HG03469 (cell line): ENCODE data around the gene NOP16.
A peak's percentile ranks its signal among the peaks of the same experiment; 100 is the strongest.

Experiments
- ATAC-seq: cut with Tn5 transposase; IDR thresholded peaks from one replicate; pipeline ENCODE4 v1.9.1; 2021; ENCODE audit warnings: mild to moderate bottlenecking, moderate library complexity, moderate number of reproducible peaks; ENCODE audit not compliant: unreplicated experiment

Gene NOP16, protein sequence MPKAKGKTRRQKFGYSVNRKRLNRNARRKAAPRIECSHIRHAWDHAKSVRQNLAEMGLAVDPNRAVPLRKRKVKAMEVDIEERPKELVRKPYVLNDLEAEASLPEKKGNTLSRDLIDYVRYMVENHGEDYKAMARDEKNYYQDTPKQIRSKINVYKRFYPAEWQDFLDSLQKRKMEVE

DNA sequence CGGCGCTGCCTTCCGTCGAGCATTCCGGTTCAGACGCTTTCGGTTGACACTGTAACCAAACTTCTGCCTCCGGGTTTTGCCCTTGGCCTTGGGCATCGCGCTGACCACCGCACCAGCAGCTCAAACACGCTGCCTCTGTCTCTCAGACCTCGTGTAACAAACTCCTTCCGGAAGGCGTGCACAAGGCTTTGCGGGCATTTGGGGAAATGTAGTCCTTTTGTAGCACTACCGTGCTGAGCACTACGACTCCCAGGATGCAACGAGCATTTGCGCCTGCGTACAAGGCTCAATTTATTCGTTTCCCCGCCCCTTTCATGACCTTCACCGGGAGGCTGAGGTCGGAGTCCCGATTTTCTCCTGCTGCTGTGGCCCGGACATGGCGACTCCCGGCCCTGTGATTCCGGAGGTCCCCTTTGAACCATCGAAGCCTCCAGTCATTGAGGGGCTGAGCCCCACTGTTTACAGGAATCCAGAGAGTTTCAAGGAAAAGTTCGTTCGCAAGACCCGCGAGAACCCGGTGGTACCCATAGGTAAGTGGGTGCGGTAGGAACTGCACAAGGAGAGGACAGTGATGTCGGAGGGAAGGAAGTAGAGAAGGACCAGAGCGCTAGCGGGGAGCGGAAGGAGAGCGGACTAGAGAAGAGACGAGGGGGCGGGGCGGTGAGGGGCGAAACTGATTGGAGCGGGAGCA is at the start of gene NOP16, which contains the start of gene HIGD2A:
NOP16 (minus strand) TSS at position 155 of the 691 bp plus-strand sequence; CDS start at position 96, 59 bp downstream.
HIGD2A (plus strand) TSS at position 308 of the 691 bp plus-strand sequence; CDS start at position 377, 69 bp downstream.
- peak; percentile 72 for ATAC-seq

DNA sequence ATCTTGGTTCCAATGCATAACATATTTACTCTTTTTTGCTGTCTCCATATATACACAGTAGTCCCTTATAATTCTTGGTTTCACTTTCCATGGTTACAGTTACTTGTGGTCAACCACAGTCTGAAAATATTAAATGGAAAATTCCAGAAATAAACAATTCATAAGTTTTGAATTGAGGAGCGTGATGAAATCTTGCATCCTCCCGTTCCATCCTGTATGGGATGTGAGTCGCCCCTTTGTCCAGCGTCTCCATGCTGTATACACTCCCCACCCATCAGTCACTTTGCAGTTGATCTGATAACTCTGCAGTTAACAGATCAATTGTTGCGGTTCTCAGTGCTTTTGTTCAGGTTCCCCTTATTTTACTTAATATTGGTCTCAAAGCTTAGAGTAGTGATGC is 48.3 kb upstream of the NOP16 start:
- ATAC-seq: no peak

DNA sequence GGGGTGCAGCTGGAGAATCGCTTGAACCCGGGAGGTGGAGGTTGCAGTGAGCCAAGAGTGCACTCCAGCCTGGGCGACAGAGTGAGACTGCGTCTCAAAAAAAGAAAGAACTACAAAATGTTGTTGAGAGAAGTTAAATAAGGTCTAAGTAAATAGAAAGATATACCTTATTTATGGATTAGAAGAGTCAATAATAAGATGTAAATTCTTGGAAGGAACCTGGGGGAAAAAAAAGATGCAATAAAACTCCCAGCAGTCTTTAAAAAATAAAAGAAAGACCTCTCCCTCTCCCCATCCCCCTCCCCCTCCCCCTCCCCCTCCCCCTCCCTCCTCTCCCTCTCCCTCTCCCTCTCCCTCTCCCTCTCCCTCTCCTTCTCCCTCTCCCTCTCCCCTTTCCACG is 44.3 kb upstream of the NOP16 start:
- ATAC-seq: no peak

DNA sequence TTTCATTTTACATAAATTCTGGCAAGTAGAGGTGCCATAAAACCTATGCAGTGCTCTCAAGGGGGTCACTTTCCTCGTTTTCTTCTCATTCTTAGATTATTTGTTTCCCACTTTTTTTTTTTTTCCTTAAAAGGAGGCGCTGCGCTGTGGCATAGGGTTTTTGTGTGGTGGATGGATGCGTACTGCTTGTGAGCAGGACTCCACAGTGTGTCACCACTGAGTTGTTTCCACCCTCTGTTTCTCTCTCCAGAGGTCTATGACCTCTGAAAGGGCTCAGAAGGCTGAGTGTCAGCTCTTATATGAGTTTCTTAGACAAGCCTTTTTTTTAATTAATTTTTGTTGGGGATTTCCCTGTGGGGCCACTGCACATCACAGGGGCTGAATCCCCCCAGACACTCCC is 41.6 kb upstream of the NOP16 start:
- no peak for ATAC-seq

DNA sequence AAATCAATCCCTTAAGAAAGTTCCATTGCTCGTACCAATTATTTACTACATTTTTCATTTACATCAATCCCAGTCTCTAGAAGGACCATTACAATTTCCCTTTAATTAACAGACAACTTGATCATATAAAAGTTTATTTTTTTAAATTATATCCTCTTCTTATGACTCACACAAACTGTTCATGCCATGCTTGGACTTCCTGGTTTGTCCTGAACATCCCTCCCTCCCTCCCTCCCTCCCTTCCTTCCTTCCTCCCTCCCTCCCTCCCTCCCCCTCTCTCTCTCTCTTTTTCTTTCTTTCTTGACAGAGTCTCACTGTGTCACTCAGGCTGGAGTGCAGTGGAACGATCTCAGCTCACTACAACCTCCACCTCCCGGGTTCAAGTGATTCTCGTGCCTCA is 39.6 kb upstream of the NOP16 start:
- ATAC-seq: no peak

DNA sequence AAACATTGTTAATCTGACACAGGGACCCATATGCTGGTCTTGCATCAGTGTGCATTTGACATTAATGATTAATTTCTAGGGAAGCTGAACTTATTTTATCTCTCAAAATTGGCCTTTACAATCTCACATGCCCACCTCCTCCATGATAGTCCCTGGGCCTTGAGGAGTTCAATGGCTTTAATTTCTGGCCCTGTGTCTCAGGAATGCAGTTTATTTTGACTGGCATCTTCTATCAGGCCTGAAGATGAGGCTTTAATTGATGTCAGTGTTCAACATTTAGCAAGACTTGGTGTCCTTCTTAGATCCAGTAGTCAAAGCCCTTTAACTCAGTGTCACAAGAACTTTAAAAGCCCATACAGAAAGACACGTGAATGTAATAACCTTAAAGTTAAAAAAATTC is 38.5 kb upstream of the NOP16 start:
- no peak for ATAC-seq

DNA sequence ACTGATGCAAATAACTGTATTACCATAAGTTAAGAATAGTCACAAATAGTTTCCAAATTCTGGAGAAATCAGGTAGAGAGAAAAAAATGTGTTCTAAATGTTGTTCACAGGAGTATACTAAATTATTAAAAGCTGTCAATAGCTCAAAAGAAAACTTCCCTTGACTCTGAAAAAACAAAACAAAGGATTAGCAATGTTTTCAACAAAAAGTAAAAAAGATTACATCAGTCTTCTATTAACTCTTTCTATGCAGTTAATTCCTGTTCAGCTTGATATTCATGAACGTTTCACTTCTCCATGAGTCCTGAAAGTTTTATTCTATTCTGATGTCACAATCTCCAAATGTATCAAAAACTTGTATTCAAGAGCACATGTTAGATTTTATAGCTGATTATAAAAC is 37.4 kb upstream of the NOP16 start:
- no peak for ATAC-seq

DNA sequence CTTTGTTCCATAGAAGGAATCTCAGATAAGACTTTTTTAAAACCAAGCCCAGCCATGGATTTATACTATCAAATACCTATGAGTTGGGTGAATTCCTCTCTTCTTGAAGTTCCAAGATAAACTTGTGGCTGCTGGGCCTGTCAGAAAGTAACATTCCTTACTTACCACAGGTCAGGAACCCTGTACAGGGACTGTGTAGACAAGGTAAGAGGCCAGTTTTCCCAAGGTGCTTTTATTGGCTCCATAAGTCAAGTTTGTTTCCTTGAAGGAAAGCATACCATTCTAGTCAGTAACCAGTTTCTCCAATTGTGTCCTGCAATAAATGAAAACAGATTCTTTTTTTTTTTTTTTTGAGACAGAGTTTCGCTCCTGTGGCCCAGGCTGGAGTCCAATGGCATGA is 36.7 kb upstream of the NOP16 start:
- ATAC-seq: no peak

DNA sequence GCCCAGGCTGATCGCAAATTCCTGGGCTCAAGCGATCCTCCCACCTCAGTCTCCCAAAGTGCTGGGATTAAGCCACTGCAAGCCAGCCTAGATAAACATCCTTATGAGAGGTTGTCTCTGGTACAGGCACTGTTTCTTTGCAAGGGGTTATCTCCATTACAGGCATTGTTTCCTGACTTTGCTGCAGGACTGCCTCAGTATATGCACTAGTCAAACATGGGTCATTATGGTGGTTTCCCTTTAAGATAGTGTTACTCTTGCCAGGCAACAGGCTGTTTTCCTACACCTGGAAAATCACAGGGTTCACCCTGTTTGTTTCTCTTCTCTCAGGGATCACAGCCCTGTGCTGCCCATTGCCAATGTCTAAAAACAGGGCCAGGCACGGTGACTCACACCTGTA is 35.8 kb upstream of the NOP16 start:
- no peak for ATAC-seq

DNA sequence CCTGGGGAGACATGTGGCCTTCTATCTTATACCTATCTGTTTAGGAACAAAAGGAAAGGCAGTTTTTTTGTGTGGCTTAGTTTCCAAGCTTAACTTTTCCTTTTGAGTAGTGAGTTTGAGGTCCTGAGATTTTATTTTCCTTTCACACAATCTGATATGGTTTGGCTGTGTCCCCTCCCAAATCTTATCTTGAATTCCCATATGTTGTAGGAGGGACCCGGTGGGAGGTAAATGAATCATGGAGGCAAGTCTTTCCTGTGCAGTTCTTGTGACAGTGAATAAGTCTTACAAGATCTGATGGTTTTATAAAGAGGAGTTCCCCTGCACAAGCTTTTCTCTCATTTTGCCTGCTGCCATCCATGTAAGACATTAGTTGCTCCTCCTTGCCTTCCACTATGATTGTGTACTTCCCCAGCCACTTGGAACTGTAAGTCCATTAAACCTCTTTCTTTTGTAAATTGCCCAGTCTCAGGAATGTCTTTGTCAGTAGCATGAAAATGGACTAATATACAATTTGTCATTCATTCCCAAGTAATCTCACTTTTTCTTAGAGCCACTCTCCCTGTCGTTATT is 32.7 kb upstream of the NOP16 start:
- no peak for ATAC-seq

DNA sequence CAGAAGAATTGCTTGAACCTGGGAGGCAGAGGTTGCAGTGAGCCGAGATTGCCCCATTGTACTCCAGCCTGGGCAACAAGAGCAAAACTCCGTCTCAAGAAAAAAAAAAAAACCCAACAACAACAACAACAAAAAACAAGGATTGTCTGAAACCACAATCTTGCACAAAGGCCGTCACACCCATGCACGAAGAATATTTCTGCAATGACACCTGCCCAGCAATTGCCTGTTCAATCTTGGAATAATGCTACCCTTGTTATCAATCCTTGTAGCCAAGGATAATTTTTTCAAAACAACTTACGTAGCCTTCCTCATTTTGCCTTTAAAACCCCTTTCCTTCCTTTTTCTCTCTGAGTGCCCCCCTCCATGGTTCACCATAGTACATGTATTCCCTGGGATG is 31.7 kb upstream of the NOP16 start:
- no peak for ATAC-seq

DNA sequence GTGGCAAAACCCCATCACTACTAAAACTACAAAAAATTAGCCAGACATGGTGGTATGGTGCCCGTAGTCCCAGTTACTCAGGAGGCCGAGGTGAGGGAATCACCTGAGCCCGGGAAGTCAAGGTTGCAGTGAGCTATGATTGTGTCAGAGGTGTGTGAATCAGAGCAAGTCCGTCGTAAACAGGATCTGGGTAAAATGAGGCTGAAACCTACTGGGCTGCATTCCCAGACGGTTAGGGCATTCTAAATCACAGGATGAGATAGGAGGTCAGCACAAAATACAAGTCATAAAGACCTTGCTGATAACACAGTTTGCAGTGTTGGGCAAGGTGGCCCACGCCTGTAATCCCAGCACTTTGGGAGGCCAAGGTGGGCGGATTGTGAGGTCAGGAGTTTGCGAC is 29.9 kb upstream of the NOP16 start:
- ATAC-seq: no peak

DNA sequence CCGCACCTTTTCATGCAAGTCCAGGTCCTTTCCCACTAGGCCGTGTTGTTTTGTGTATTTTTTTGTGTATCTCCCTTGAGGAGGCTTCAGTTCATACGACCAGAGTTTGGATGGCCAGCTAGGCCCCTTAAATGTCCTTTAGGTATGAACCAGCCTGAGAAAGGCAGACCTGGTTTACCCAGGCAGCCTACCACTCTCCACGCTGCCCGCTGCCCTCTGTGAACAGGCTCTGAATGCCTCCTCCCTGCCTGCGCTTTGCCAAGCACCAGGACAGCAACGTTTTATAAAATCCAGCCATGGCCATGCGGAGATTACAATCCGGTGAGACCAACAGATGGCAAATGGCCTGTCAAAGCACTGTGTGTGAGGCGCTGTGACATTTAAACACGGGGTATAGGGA is 28.6 kb upstream of the NOP16 start:
- no peak for ATAC-seq

DNA sequence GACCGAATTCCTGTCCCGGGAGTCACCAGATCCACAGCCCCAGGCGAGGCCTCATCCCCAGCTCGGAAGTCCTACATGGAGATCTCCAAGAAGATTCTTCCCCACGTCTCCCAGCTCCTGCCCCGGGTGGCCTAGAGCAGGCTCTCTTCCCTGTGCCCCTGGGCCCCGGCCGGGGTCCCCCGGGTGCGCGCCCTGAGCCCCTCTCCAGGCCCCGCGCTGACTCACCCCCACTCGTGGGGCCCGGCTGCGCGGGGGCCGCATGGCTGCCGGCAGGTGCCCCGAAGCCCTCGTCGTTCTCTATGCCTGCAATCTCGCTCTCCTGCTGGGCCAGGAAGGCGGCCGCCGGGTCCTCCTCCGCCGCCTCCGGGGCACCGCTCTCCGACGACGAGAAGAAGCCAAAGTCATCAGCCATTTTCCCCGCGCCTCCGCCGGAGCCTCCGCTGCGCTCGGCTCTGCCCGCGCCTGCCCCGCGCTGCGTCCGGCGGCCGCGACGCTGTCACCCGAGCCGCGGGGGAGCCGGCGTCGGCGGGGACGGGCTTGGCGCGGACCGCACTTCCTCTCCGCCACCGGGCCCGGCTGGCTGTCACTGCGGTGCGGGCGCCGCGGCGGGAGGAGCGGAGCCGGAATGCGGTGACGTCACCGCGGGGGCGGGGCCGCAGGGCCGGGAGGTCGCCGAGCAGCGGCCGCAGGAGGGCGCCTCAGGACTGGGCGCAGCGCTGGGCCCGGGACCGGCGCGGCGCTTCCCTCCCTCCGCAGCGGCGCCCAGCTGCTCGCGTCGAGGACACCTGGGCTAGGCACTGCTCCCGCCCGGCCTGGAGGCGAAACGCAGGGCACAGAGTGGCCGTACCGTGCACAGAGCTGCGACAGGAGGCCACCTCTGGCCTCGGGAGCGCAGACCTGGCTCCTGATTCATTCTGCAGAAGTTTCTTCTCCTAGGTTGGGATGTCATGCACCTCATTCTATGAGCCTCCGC is 27.8 kb upstream of the NOP16 start, which contains the start of gene CLTB:
CLTB (minus strand) TSS at position 588 of the 973 bp plus-strand sequence; CDS start at position 412, 176 bp downstream.
- peak; percentile 80 for ATAC-seq

DNA sequence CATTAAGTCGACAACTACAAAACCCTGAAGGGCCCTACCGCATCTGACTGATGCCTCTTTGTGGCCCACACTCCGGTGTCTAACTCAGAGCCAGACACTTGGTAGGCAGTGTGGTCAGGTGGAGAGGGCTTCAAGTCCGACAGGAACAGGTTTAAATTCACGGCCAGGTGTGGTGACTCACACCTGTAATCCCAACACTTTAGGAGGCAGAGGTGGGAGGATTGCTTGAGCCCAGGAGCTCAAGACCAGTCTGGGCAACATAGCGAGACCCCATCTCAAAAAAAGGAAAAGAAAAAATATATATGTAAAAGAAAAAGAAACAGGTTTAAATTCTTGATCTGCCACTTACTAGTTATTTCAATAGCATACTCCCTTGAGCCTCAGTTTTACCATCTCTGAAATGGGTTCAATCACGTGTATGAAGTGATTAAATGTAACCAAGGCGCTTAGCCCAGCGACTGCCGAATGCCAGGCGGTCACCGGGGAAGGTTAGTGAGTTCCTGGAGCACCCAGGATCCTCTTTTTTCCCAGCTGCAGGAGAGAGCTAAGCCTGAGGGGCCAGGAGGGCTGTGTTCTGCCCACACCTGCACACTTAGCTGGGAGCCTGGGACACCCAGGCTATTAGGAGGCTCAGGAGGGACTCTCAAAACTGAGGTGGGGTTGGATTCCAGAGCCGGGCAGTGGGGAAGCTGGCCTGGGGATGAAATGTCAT is 27.0 kb upstream of the NOP16 start:
- ATAC-seq: no peak

DNA sequence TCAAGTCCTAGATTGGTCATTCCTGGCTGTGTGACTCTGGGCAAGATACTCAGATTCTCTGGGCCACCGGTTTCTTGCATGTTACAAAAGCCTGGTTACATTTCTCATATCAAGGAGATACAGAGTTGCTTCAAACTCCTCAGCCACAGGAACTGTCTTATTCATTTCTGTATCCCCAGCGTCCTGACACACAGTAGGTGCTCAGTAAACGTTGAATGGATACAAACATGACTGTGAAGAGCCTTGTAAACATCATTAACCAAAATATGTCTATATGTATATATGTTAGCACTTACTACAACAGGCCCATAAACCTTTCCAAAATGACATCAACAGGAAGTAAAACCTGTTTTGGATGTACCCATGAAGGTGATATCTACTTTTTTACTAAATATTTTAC is 26.3 kb upstream of the NOP16 start:
- ATAC-seq: no peak

DNA sequence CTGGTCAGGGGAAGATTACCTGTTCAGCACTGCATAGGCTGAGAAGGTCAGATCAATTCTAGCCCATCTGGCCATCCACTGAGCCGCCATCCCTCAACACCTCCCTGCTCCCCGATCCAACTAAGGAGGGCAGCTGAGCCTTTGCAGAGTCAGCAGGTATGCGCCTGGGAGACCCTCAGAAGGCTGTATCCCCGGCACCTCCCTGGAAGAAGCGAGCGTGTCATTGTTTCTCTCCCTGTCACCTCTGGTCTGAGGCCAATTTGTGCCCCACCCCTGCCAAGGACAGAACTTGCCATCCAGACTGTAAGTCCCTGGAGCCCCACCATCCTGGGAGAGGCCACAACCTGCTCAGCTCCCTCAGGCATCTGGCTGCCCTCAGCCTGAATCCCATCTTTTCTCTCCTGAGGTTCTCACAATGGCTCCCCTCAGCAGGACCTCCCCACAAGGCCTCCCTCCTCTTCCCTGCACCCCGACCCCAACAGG is 25.4 kb upstream of the NOP16 start:
- no peak for ATAC-seq

DNA sequence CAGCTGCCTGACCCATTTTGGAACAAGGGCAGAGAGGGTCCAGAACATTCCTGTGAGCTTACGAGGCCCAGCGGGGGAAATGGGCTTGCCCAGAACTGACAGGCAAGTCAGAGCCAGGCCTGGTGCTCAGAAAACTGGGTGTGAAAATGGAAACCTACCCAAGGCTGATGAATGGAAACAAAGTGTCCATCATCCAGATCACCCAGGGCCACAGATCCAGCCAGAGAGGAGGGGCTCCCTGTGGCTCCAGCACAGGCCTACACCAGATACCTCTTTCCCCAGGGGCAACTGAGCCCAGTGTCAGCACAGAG is 24.8 kb upstream of the NOP16 start:
- ATAC-seq: no peak

DNA sequence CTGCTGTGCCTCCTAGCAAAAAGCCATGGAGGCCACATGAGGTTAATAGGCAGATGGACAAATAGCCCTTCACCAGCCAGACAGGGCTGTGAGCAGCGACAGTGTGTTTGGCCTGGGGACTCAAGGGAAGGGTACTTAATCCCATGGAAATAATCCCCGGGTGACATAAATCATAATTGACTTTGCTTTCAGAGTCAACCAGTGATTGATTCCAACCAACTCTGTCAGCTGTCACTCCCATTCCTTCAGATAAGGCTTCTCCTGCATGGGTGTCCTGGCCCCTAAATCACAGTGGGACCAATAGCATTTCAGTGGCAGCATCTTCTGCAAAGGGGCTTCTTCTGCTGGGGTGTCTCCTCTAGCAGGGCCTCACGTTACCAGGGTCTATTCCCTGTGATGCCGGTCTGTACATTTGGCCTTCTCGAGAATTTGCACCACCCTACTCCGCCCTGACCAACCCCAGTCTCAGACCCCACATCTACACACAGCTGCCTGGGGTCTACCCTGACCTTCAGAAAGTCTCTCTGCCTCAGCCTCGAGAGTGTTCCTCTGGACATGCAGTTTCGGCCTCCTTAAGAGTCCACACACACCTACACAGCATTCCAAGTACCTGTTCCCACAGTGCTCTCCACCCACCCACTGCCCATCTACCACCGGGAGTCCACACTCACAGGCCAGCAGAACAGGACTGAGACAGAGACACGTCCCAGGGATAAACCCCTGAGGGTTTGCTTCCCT is 24.3 kb upstream of the NOP16 start:
- ATAC-seq: no peak
